ENCODE results near the gene HNRNPA2B1.
"Not testable (repeated sequence)": the region's sequence is repeated elsewhere in the genome, so short reads cannot be mapped to it uniquely, and the experiment has no call there.

The HNRNPA2B1 gene

GRCh38 chr7:26172048-26172447, 28.5 kb downstream of the HNRNPA2B1 start:
- Histone ChIP-seq H3K27ac (ENCODE audit: low read depth, low read length) (no peak overlapping the region), H3K27me3 (ENCODE audit: control insufficient read depth, insufficient read depth, low read length) (no peaks in the 10 kb centered on the region), H3K4me3 (ENCODE audit: low read depth, low read length) (no peak overlapping the region), H3K9ac (ENCODE audit: low read length) (no peak overlapping the region), H3K9me3 (ENCODE audit: control insufficient read depth, insufficient read depth, low read depth, low read length) (peaks cover 15% of the 10 kb centered on the region), H3K4me1 (ENCODE audit: control insufficient read depth, insufficient read depth, low read length) (peaks cover 4% of the 10 kb centered on the region; the same call in 1 of the 2 replicates), H3K36me3 (ENCODE audit: control insufficient read depth, insufficient read depth, low read length) (peaks cover 33% of the 10 kb centered on the region)

GRCh38 chr7:26171601-26172000, 28.9 kb downstream of the HNRNPA2B1 start:
- Histone ChIP-seq H3K27me3 (ENCODE audit: control insufficient read depth, insufficient read depth, low read length) (no peaks in the 10 kb centered on the region), H3K9ac (ENCODE audit: low read length) (no peak overlapping the region), H3K4me1 (ENCODE audit: control insufficient read depth, insufficient read depth, low read length) (peaks cover 7% of the 10 kb centered on the region), H3K9me3 (ENCODE audit: control insufficient read depth, insufficient read depth, low read depth, low read length) (peaks cover 15% of the 10 kb centered on the region), H3K27ac (ENCODE audit: low read depth, low read length) (no peak overlapping the region), H3K4me3 (ENCODE audit: low read depth, low read length) (no peak overlapping the region), H3K36me3 (ENCODE audit: control insufficient read depth, insufficient read depth, low read length) (peaks cover 33% of the 10 kb centered on the region)

- H3K9ac ChIP-seq (ENCODE audit: low read length) = no peak overlapping the region
- no peaks in the 10 kb centered on the region for H3K27me3 ChIP-seq (ENCODE audit: control insufficient read depth, insufficient read depth, low read length)
- no peak overlapping the region for H3K27ac ChIP-seq (ENCODE audit: low read depth, low read length)
- peaks cover 33% of the 10 kb centered on the region for H3K36me3 ChIP-seq (ENCODE audit: control insufficient read depth, insufficient read depth, low read length)
- no peak overlapping the region for H3K4me3 ChIP-seq (ENCODE audit: low read depth, low read length)
- H3K4me1 ChIP-seq (ENCODE audit: control insufficient read depth, insufficient read depth, low read length) = peaks cover 17% of the 10 kb centered on the region
- H3K9me3 ChIP-seq (ENCODE audit: control insufficient read depth, insufficient read depth, low read depth, low read length) = peaks cover 15% of the 10 kb centered on the region
These were observed 29.9 kb downstream of the HNRNPA2B1 start for GRCh38 chr7:26170663-26171062.

- peaks cover 27% of the 10 kb centered on the region for H3K36me3 ChIP-seq (ENCODE audit: control insufficient read depth, insufficient read depth, low read length)
- peaks cover 18% of the 10 kb centered on the region for H3K4me1 ChIP-seq (ENCODE audit: control insufficient read depth, insufficient read depth, low read length)
- no peak overlapping the region for H3K4me3 ChIP-seq (ENCODE audit: low read depth, low read length)
- H3K9me3 ChIP-seq (ENCODE audit: control insufficient read depth, insufficient read depth, low read depth, low read length) = peaks cover 9% of the 10 kb centered on the region
- no peaks in the 10 kb centered on the region for H3K27me3 ChIP-seq (ENCODE audit: control insufficient read depth, insufficient read depth, low read length)
- no peak overlapping the region for H3K27ac ChIP-seq (ENCODE audit: low read depth, low read length)
- H3K9ac ChIP-seq (ENCODE audit: low read length) = no peak overlapping the region
These were observed 31.3 kb downstream of the HNRNPA2B1 start for GRCh38 chr7:26169271-26169670.

- peaks cover 21% of the 10 kb centered on the region for H3K36me3 ChIP-seq (ENCODE audit: control insufficient read depth, insufficient read depth, low read length)
- H3K27me3 ChIP-seq (ENCODE audit: control insufficient read depth, insufficient read depth, low read length) = no peaks in the 10 kb centered on the region
- H3K4me1 ChIP-seq (ENCODE audit: control insufficient read depth, insufficient read depth, low read length) = peaks cover 18% of the 10 kb centered on the region
- no peak overlapping the region for H3K27ac ChIP-seq (ENCODE audit: low read depth, low read length)
- no peak overlapping the region for H3K4me3 ChIP-seq (ENCODE audit: low read depth, low read length)
- H3K9me3 ChIP-seq (ENCODE audit: control insufficient read depth, insufficient read depth, low read depth, low read length) = peaks cover 4% of the 10 kb centered on the region; the same call in 1 of the 2 replicates
- no peak overlapping the region for H3K9ac ChIP-seq (ENCODE audit: low read length)
These were observed 32.0 kb downstream of the HNRNPA2B1 start for GRCh38 chr7:26168458-26169023.

GRCh38 chr7:26167303-26167934, 33.1 kb downstream of the HNRNPA2B1 start:
- no peak overlapping the region for H3K4me3 ChIP-seq (ENCODE audit: low read depth, low read length)
- H3K36me3 ChIP-seq (ENCODE audit: control insufficient read depth, insufficient read depth, low read length) = peaks cover 20% of the 10 kb centered on the region
- H3K27me3 ChIP-seq (ENCODE audit: control insufficient read depth, insufficient read depth, low read length) = no peaks in the 10 kb centered on the region
- H3K9ac ChIP-seq (ENCODE audit: low read length) = no peak overlapping the region
- peaks cover 4% of the 10 kb centered on the region; the same call in 1 of the 2 replicates for H3K9me3 ChIP-seq (ENCODE audit: control insufficient read depth, insufficient read depth, low read depth, low read length)
- no peak overlapping the region for H3K27ac ChIP-seq (ENCODE audit: low read depth, low read length)
- peaks cover 18% of the 10 kb centered on the region for H3K4me1 ChIP-seq (ENCODE audit: control insufficient read depth, insufficient read depth, low read length)

- peaks cover 3% of the 10 kb centered on the region; the same call in 1 of the 2 replicates for H3K9me3 ChIP-seq (ENCODE audit: control insufficient read depth, insufficient read depth, low read depth, low read length)
- H3K36me3 ChIP-seq (ENCODE audit: control insufficient read depth, insufficient read depth, low read length) = peaks cover 19% of the 10 kb centered on the region
- H3K4me3 ChIP-seq (ENCODE audit: low read depth, low read length) = no peak overlapping the region
- no peaks in the 10 kb centered on the region for H3K27me3 ChIP-seq (ENCODE audit: control insufficient read depth, insufficient read depth, low read length)
- H3K4me1 ChIP-seq (ENCODE audit: control insufficient read depth, insufficient read depth, low read length) = peaks cover 18% of the 10 kb centered on the region
- no peak overlapping the region for H3K9ac ChIP-seq (ENCODE audit: low read length)
- no peak overlapping the region for H3K27ac ChIP-seq (ENCODE audit: low read depth, low read length)
These were observed 33.8 kb downstream of the HNRNPA2B1 start for GRCh38 chr7:26166684-26167266.

GRCh38 chr7:26165950-26166683, 34.4 kb downstream of the HNRNPA2B1 start:
- no peaks in the 10 kb centered on the region for H3K9me3 ChIP-seq (ENCODE audit: control insufficient read depth, insufficient read depth, low read depth, low read length)
- H3K27me3 ChIP-seq (ENCODE audit: control insufficient read depth, insufficient read depth, low read length) = no peaks in the 10 kb centered on the region
- H3K36me3 ChIP-seq (ENCODE audit: control insufficient read depth, insufficient read depth, low read length) = peaks cover 14% of the 10 kb centered on the region
- no peak overlapping the region for H3K4me3 ChIP-seq (ENCODE audit: low read depth, low read length)
- H3K9ac ChIP-seq (ENCODE audit: low read length) = no peak overlapping the region
- peaks cover 18% of the 10 kb centered on the region for H3K4me1 ChIP-seq (ENCODE audit: control insufficient read depth, insufficient read depth, low read length)
- H3K27ac ChIP-seq (ENCODE audit: low read depth, low read length) = no peak overlapping the region

GRCh38 chr7:26163804-26164203, 36.7 kb downstream of the HNRNPA2B1 start:
- not testable (repeated sequence) for H3K9ac ChIP-seq (ENCODE audit: low read length); H3K27ac ChIP-seq (ENCODE audit: low read depth, low read length)
- H3K4me1 ChIP-seq (ENCODE audit: control insufficient read depth, insufficient read depth, low read length) = peaks cover 34% of the 10 kb centered on the region

GRCh38 chr7:26162431-26162830, 38.1 kb downstream of the HNRNPA2B1 start:
- no peaks in the 10 kb centered on the region for H3K9me3 ChIP-seq (ENCODE audit: control insufficient read depth, insufficient read depth, low read depth, low read length)
- no peaks in the 10 kb centered on the region for H3K27me3 ChIP-seq (ENCODE audit: control insufficient read depth, insufficient read depth, low read length)
- no peaks in the 10 kb centered on the region for H3K36me3 ChIP-seq (ENCODE audit: control insufficient read depth, insufficient read depth, low read length)
- no peak overlapping the region for H3K27ac ChIP-seq (ENCODE audit: low read depth, low read length)
- H3K4me1 ChIP-seq (ENCODE audit: control insufficient read depth, insufficient read depth, low read length) = peaks cover 42% of the 10 kb centered on the region
- no peak overlapping the region for H3K9ac ChIP-seq (ENCODE audit: low read length)
- no peak overlapping the region for H3K4me3 ChIP-seq (ENCODE audit: low read depth, low read length)

More at GRCh38 chr7:26163804-26164203, 36.7 kb downstream of the HNRNPA2B1 start:
- not testable (repeated sequence) for H3K36me3 ChIP-seq (ENCODE audit: control insufficient read depth, insufficient read depth, low read length); H3K9me3 ChIP-seq (ENCODE audit: control insufficient read depth, insufficient read depth, low read depth, low read length); H3K4me3 ChIP-seq (ENCODE audit: low read depth, low read length); H3K27me3 ChIP-seq (ENCODE audit: control insufficient read depth, insufficient read depth, low read length)

- H3K4me1 ChIP-seq (ENCODE audit: control insufficient read depth, insufficient read depth, low read length) = peaks cover 38% of the 10 kb centered on the region
These were observed 39.6 kb downstream of the HNRNPA2B1 start for GRCh38 chr7:26160896-26161295.

More at GRCh38 chr7:26160896-26161295, 39.6 kb downstream of the HNRNPA2B1 start:
- Histone ChIP-seq H3K27ac (ENCODE audit: low read depth, low read length) (peak overlapping the region; percentile 33; the same call in 1 of the 2 replicates), H3K9me3 (ENCODE audit: control insufficient read depth, insufficient read depth, low read depth, low read length) (no peaks in the 10 kb centered on the region), H3K36me3 (ENCODE audit: control insufficient read depth, insufficient read depth, low read length) (no peaks in the 10 kb centered on the region), H3K27me3 (ENCODE audit: control insufficient read depth, insufficient read depth, low read length) (no peaks in the 10 kb centered on the region), H3K9ac (ENCODE audit: low read length) (no peak overlapping the region), H3K4me3 (ENCODE audit: low read depth, low read length) (no peak overlapping the region)
